SU-DHL-6 (cell line): Measurements from ENCODE around the gene S100A16.

Experiments used
- H2AFZ ChIP-seq: fragments of 200-600 bp; sonication (generic); 2 replicates; pipeline ENCODE4 v1.6.1; 2014; ENCODE audit warnings: low read depth, mild to moderate bottlenecking, moderate library complexity, mixed read lengths, antibody characterized with exemption, low read length; ENCODE audit not compliant: severe bottlenecking
- H3F3A ChIP-seq: fragments of 200-600 bp; shearing (Covaris generic); 2 replicates; pipeline ENCODE4 v1.6.0; 2016; ENCODE audit warnings: antibody characterized with exemption, mild to moderate bottlenecking; ENCODE audit not compliant: insufficient read depth
- H3K27ac ChIP-seq: fragments of 200-600 bp; sonication (generic); 2 replicates; pipeline ENCODE4 v1.5.1; 2016; ENCODE audit warnings: low read depth, mild to moderate bottlenecking, low read length, moderate library complexity, mixed read lengths
- H3K27me3 ChIP-seq: fragments of 200-600 bp; sonication (generic), shearing (Covaris generic); 2 replicates; pipeline ENCODE4 v1.6.0; 2014; ENCODE audit warnings: mild to moderate bottlenecking, low read length
- H3K36me3 ChIP-seq: fragments of 200-600 bp; sonication (generic); 2 replicates; pipeline ENCODE4 v1.6.1; 2014; ENCODE audit warnings: mild to moderate bottlenecking, low read length, mixed read lengths
- H3K4me2 ChIP-seq: fragments of 300-600, 200-600 bp; shearing (Covaris generic), sonication (generic); 2 replicates; pipeline ENCODE4 v1.6.0; 2014; ENCODE audit warnings: low read length, low read depth, mild to moderate bottlenecking; ENCODE audit not compliant: poor library complexity, severe bottlenecking
- H3K4me3 ChIP-seq: fragments of 200-600 bp; sonication (generic); 2 replicates; pipeline ENCODE4 v1.5.1; 2014; ENCODE audit warnings: antibody characterized with exemption, low read length, mild to moderate bottlenecking, mixed read lengths; ENCODE audit not compliant: insufficient read depth, poor library complexity, severe bottlenecking
- H3K79me2 ChIP-seq: fragments of 200-600 bp; sonication (generic); 2 replicates; pipeline ENCODE4 v1.6.1; 2014; ENCODE audit warnings: mild to moderate bottlenecking, low read length, moderate library complexity; ENCODE audit not compliant: insufficient read depth
- H3K9ac ChIP-seq: fragments of 200-600 bp; sonication (generic); 2 replicates; pipeline ENCODE4 v1.7.0; 2014; ENCODE audit warnings: mild to moderate bottlenecking, low read length
- H3K9me2 ChIP-seq: fragments of 200-600 bp; sonication (generic); replicated peaks from 2 replicates; pipeline ENCODE4 v1.6.1; 2014; ENCODE audit warnings: low read length; ENCODE audit not compliant: insufficient read depth
- H3K9me3 ChIP-seq: fragments of 200-600 bp; sonication (generic); 2 replicates; pipeline ENCODE4 v1.6.1; 2014; ENCODE audit warnings: low read length, mixed read lengths; ENCODE audit not compliant: insufficient read depth
- H4K20me1 ChIP-seq: fragments of 200-600 bp; sonication (generic); 2 replicates; pipeline ENCODE4 v1.6.1; 2014; ENCODE audit warnings: low read depth, mild to moderate bottlenecking, antibody characterized with exemption, low read length, moderate library complexity, mixed read lengths
- CTCF ChIP-seq: fragments of 200-600 bp; sonication (generic); IDR thresholded peaks from one replicate; pipeline ENCODE4 v1.5.1; 2017; ENCODE audit warnings: antibody characterized with exemption, mild to moderate bottlenecking, low read length, moderate library complexity; ENCODE audit not compliant: insufficient read depth, poor library complexity, severe bottlenecking
- EZH2phosphoT487 ChIP-seq: fragments of 200-600 bp; sonication (generic), shearing (Covaris generic); conservative IDR thresholded peaks from 2 replicates; pipeline ENCODE4 v1.6.1; 2018; ENCODE audit warnings: mild to moderate bottlenecking, antibody characterized with exemption, low read length, moderate library complexity, mixed read lengths

The S100A16 gene

GRCh38 chr1:153602749-153603148 lies 10.2 kb downstream of the S100A16 start:
- Histone ChIP-seq H3F3A (no peaks in the 10 kb centered on the region), H3K79me2 (no peaks in the 10 kb centered on the region), H3K9me2 (no peaks in the 10 kb centered on the region), H3K9ac (no peak overlapping the region), H3K36me3 (no peaks in the 10 kb centered on the region), H3K27me3 (no peaks in the 10 kb centered on the region), H3K27ac (no peak overlapping the region), H3K4me3 (no peak overlapping the region), H3K4me2 (no peak overlapping the region), H4K20me1 (no peaks in the 10 kb centered on the region), H2AFZ (no peak overlapping the region), H3K9me3 (no peaks in the 10 kb centered on the region)
- TF ChIP-seq CTCF (no peak), EZH2phosphoT487 (no peak)

- H3K9me2 ChIP-seq = no peaks in the 10 kb centered on the region
- no peaks in the 10 kb centered on the region for H3K9me3 ChIP-seq
- no peaks in the 10 kb centered on the region for H3K36me3 ChIP-seq
- no peaks in the 10 kb centered on the region for H3K27me3 ChIP-seq
- no peak overlapping the region for H3K4me3 ChIP-seq
- H3F3A ChIP-seq = no peaks in the 10 kb centered on the region
- no peak overlapping the region for H3K9ac ChIP-seq
- no peak overlapping the region for H3K4me2 ChIP-seq
- no peaks in the 10 kb centered on the region for H3K79me2 ChIP-seq
- no peaks in the 10 kb centered on the region for H4K20me1 ChIP-seq
- TF ChIP-seq EZH2phosphoT487 (no peak), CTCF (no peak)
- H2AFZ ChIP-seq = no peak overlapping the region
- H3K27ac ChIP-seq = no peak overlapping the region
Measured at GRCh38 chr1:153599847-153600246, 13.1 kb downstream of the S100A16 start.

GRCh38 chr1:153598309-153599172 lies 14.4 kb downstream of the S100A16 start:
- no peaks in the 10 kb centered on the region for H4K20me1 ChIP-seq
- H3K79me2 ChIP-seq = no peaks in the 10 kb centered on the region
- H3K9ac ChIP-seq = peak overlapping the region; percentile 57
- no peaks in the 10 kb centered on the region for H3F3A ChIP-seq
- H3K4me2 ChIP-seq = peak overlapping the region; percentile 66
- H3K27me3 ChIP-seq = no peaks in the 10 kb centered on the region
- H3K27ac ChIP-seq = peak overlapping the region; percentile 81
- no peaks in the 10 kb centered on the region for H3K36me3 ChIP-seq
- peak overlapping the region; percentile 60 for H2AFZ ChIP-seq
- TF ChIP-seq CTCF (no peak), EZH2phosphoT487 (no peak)
- no peaks in the 10 kb centered on the region for H3K9me2 ChIP-seq
- H3K4me3 ChIP-seq = peak overlapping the region; percentile 32
- H3K9me3 ChIP-seq = no peaks in the 10 kb centered on the region
